ENCODE measurements around the gene SMIM1. TPM values are rescaled to one million over a fixed set of nuclear protein-coding genes. Genes with fewer than 3 reads are reported as not detected.
"Not testable (repeated sequence)": the region's sequence is repeated elsewhere in the genome, so short reads cannot be mapped to it uniquely, and the experiment has no call there.

Gene SMIM1
- total RNA-seq, 1 donor from 2014 or later = not detected

DNA sequence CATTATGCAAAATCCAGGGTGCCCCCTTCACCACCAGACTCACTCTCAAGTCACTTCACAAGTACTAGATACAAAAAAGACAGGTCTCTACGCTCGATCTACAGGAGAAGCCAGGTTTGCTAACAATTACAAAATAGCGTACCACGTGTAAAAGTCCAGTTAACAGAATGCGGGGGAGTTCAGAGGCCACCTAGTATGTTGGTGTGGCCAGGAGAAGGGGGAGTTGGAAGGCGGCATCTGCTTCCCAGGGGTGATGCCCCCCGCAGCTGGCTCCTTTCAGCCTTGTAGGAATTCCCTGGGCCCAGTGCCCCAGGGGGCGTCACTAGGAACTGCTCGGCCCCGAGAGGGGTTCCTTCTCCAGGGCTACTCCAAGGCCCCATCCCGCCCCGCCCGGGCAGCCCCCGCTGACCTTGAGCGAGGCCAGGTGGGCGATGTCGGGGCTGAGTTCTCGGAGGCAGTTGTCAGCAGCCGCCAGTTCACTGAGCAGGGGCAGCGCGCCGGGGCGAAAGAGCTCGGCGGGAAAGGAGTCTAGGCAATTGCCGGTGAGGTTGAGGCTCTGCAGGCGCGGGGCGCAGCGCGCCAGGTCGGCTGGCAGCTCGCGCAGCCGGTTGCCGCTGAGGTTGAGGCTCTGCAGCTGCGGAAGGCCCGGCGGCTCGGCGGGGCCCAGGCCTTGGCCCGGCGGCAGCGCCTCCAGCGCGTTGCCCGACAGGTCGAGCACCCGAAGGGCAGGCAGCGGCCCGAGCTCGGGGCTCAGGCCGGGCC, 23.1 kb downstream of the SMIM1 start:
- DNase-seq (ENCODE audit: low spot score) = no peak

DNA sequence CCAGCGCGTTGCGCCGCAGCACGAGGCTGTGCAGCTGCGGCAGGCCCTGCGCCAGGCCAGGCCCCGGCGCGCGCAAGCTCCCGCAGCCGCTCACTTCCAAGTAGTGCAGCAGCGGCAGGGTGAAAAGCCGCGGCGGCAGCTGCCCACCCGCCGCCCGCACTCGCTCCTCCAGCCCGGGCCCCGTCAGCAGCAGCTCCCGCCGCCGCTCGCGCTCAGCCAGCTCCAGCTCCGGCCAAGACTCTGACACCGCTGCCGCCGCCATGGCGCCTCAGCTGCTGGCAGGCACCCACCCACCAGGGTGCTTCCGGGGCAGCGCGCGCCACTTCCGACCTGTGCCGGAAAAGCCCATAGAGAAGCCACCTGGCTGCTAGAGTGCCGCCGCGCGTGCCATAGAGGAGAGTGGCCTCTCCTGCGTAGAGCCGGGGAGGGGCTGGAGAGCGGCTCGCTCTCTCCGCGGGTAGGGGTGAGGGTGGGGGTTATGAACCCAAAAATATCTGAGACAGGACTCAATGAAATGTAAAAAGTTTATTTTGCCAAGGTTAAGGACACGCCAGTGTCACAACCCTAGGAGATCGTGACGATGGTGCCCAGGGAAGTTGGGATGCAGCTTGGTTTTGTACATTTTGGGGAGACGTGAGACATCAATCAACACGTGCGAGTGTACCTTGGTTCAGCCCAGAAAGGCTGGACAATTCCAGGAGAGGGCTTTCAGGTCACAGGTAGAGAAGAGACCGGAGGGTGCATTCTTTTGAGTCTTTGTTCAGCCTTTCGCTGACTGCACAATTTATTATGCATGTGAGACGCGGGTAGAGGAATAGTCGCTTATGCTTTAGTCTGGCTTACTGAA, 23.9 kb downstream of the SMIM1 start, which contains the start of gene LRRC47:
TSS of gene LRRC47 (minus strand) at position 284 of the 847 bp plus-strand sequence. CDS start at position 262, 22 bp downstream.
- DNase-seq (ENCODE audit: low spot score) = peak; percentile 96

DNA sequence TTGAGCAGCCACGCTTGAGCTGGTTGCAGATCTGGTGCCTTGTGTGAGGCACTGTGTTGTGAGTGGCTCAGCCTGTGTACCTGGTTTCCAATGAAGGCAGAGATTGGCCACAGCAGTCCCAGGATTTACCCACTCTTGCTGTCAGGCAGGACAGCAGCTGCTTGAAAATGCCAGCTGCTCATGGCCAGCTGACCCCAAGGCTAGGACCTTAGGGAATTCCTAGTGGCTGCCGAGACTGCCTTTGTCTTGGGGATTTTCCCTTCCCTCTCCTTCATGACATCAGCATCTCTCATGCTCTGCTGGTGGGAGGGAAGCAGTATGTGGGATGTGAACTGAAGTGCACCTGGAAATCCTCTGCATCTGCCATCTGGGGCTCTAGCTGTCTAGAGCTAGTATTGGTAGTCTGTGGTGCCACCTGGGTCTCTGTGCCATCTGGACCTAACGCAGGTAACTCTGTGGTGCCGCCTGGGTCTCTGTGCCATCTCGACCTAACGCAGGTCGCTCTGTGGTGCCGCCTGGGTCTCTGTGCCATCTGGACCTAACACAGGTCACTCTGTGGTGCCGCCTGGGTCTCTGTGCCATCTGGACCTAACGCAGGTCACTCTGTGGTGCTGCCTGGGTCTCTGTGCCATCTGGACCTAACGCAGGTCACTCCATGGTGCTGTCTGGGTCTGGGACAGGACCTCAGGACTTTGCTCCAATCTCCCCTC, 27.6 kb downstream of the SMIM1 start:
- no peak for DNase-seq (ENCODE audit: low spot score)

DNA sequence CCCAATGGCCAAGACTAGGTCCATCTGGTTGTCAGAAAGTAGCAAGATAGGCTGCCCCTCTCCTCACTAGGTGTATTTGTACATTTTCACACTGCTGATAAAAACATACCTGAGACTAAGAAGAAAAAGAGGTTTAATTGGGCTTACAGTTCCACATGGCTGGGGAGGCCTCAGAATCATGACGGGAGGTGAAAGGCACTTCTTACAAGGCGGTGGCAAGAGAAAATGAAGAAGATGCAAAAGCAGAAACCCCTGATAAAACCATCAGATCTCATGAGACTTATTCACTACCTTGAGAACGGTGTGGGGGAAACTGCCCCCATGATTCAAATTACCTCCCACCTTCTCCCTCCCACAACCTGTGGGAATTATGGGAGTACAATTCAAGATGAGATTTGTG, 28.2 kb downstream of the SMIM1 start:
- DNase-seq (ENCODE audit: low spot score) = not testable (repeated sequence)

DNA sequence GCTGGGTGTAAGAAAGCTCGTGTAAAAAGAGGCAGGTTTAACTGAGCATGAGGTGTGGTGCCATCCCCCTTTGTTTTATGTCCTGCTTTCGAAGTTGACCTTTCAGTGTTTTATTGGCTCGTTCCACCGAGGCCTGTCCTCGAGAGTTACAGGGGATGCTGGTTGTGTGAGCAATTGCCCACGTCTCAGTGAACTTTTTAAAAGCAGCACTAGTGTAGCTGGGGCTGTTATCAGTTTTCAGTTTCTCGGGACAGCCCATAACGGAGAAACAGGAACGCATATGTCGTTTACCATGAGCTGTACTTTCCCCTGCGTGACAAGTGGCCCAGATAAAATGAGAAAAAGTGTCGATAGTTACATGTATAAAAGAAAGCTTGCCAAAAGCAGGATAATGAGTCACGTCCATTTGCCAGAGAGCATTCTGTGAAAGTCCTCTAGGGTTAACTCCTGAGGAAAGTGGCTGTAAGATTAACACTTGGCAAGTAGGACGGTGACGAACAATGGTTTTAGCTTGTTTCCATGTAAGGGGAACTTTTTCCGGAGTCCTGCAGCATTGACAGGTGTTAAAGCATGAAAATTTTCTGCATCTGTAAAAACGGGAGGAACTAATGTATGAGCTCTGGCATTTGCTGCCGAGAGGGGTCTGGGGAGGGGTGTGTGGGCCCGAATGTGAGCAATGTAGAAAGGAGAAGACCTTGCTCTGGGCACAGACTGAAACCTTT, 31.5 kb downstream of the SMIM1 start:
- no peak for DNase-seq (ENCODE audit: low spot score)

DNA sequence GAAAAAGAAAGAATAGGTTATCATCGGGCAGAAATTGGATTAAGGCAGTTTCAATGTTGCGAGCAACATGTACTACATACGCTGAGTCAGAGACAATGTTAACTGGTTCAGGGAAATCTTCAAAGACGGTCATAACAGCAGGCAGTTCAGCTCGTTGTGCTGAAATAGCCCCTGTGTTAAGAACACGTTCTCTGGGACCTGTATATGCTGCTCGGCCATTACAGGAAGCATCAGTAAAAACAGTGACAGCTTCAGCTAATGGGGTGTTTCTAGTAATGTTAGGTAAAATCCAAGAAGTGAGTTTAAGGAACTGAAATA, 32.0 kb downstream of the SMIM1 start:
- not testable (repeated sequence) for DNase-seq (ENCODE audit: low spot score)

DNA sequence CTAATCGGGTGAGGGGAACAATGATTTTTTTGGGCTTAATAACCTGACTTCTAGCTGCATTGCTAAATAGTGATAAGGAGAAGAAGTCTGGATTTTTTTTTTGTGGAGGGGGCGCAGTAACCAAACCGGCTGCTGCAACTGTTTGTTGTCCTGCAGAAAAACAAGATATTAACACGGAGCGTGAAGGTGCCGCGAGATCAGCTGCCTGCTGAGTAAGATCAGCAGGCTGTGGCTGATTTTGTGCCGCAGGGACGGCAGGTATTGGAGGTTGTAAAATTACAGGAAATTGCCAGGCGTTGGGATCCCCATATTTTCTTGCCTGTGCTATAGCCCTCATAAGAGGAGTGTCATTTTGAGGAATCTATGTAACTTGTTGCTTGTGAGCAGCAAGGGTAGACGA, 32.5 kb downstream of the SMIM1 start:
- no peak for DNase-seq (ENCODE audit: low spot score)

DNA sequence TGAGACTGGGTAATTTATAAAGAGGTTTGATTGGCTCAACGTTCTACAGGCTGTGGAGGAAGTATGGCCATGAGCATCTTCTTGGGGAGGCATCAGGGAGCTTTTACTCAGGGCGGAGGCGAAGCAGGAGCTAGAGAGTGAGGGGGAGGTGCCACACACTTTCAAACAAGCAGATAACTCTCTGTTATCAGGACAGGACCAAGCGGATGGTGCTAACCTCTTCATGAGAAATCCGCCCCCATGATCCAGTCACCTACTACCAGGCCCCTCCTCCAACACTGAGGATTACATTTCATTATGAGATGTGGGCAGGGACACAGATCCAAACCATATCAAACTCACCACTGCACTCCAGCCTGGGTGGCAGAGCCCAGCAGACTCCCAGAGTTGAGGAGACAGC, 35.2 kb downstream of the SMIM1 start:
- DNase-seq (ENCODE audit: low spot score) = no peak

DNA sequence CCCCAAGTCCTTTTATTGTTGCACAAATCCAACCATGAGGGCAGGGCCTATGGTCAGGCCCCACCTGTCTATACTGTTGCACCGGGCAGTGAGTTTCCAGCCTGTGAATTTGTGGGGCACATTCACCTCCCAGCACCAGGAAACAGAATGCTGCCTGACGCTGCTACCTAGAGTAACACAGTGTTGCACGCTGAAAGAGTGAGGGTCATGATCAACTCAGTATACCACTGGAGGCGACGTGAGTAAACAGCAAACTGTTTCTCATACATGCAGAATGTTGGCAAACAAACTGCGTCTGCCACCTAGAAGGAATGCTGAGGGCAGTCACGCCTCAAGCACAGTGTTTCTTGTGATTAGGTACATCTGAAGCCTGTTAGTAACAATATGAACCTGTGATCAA, 37.1 kb downstream of the SMIM1 start:
- DNase-seq (ENCODE audit: low spot score) = no peak

DNA sequence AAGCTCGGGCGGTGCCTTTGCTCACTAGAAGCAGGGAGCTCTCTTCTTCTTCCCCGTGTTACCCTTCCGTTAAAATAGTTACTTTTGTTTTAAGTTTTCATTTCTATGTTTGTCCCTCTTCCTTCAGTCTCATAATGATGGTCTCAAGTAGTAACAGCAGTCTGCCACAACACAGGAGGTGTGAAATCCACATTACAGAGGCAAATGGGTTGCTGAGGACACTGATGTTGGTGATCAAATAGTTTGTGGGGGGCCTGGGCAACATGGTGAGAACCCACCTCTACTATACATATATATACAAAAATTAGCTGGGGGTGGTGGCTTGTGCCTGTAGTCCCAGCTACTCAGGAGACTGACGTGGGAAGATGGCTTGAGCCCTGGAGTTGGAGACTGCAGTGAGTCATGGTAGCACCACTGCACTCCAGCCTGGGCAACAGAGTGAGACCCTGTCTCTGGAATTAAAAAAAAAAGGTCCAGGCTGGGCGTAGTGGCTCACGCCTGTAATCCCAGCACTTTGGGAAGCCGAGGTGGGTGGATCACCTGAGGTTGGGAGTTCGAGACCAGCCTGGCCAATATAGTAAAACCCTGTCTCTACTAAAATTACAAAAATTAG, 37.7 kb downstream of the SMIM1 start:
- DNase-seq (ENCODE audit: low spot score) = not testable (repeated sequence)

DNA sequence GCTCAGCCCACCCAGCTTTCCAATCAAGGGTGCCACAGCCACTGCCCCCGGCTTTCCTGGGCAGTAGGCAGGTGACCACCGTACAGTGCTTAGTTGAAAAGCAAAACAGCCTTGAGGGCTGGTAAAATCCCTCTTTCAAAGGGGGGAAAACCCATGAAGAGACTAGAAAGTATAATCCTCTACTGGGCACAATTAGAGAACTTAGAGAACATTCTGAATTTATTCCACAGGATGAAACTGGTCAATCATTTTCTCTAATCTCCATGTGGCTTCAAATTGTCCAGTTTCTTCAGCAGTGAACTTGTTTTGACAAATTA, 39.0 kb downstream of the SMIM1 start:
- DNase-seq (ENCODE audit: low spot score) = no peak

DNA sequence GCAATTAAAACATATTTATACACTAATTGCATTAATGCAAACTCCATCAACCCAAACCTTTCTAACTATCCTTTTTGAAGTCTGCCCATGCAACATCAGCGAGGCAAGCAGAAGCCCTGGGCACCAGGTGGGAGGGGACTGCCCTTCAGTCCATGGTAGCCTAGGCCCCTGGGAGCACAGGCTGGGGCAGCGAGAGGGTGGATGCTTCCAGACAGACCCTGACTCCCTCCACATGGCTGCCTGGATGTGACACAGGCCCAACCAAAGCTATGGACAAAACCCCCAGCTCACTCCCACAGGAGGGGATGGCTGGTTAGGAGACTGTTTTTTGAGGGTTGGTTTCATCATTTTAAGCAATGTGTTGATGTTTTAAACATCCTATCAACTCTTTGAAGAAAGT, 41.5 kb downstream of the SMIM1 start:
- no peak for DNase-seq (ENCODE audit: low spot score)

DNA sequence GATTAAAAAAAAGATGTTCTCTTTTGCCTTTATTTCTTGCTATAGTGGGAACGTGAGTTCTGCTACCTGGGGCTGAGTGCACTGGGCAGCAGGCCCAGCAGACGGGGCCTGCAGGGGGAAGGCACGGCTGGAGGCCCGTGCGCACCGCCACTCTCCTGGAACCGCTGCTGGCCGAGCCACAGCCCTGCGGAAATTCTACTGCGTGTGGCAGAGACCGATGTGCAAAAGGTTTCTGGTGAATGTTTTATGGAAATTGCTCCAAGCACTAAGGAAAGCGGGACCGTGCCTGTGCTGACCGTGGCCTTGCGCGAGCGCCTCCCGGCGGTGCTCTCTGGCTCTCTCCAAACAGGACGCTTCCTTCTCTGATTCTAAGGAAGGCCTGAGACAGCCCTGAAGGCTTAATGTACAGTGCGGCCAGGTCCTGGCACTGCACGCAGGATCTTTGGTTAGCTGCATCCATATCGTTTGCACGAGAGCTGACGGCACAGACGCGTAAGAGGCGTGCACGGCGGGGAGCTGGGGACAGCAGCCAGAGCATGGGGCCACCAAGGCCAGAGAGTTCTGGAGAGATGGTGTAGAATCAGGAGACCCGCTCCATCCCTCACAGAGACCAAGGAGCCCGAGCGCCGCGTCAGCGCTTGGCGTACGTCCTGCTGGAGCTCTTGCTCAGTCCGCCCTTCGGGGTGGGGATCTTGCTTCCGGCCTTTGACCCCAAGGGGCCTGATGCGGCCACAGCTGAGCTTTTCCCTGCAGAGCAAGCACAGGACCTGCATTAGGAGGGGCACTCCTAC, 42.4 kb downstream of the SMIM1 start:
- DNase-seq (ENCODE audit: low spot score) = no peak

DNA sequence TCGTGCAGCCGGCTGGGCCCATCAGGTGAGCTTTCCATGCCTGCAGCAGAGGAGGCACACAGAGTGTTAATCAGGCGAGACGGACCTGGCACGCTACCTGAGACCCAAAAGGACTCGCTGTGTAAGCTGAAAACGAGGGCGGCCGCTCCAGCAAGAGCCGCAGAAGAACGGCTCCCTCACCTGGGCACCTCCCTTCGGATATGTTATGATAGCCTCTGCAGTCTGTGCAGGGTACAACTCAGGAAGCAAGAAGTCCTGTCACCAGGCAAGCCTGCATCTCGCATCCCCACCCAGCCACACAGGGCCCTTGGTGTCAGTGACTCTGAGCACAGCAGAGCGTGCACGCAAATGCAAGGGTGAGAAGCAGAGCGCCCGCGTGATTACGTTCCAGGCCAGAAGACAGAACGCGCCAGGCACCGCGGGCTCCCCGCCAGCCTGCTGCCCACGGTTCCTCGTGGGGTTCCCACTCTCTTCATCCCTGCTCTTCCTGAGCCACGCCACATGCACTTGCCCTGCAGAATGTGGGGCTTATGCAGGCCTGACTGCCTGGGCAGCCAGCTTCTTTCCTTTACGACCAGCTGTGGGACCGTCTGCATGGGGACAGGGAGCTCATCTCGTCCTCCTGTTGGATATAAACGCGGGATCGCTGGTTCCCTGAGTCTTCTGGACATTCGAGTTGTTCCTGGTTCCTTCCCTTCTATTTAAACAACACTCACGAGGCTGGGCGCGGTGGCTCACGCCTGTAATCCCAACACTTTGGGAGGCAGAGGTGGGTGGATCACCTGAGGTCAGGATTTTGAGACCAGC, 44.0 kb downstream of the SMIM1 start:
- no peak for DNase-seq (ENCODE audit: low spot score)

DNA sequence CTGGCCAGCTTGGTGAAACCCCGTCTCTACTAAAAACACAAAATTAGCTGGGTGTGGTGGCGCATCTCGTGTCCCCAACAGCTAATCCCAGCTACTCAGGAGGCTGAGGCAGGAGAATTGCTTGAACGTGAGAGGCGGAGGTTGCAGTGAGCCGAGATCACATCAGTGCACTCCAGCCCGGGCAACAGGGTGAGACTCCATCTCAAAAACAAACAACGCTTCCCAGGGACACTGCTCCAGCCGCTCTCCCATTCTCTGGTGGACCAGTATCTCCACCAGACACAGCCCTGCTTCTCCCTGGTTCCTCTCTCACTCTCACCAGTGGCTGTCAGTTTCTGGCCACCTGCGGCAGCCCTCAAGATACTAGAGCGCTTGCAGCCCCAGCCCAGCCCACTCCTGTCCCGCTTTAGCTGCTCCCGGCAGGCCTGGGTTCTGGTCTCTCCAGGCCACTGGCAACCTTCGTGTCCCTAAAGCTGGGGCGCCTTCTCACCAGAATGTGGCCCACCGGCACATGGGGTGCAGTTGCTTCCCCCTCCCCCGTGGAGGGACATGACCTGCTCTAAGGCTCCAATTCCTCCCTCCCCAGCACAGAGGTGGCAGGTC, 44.7 kb downstream of the SMIM1 start:
- DNase-seq (ENCODE audit: low spot score) = no peak

DNA sequence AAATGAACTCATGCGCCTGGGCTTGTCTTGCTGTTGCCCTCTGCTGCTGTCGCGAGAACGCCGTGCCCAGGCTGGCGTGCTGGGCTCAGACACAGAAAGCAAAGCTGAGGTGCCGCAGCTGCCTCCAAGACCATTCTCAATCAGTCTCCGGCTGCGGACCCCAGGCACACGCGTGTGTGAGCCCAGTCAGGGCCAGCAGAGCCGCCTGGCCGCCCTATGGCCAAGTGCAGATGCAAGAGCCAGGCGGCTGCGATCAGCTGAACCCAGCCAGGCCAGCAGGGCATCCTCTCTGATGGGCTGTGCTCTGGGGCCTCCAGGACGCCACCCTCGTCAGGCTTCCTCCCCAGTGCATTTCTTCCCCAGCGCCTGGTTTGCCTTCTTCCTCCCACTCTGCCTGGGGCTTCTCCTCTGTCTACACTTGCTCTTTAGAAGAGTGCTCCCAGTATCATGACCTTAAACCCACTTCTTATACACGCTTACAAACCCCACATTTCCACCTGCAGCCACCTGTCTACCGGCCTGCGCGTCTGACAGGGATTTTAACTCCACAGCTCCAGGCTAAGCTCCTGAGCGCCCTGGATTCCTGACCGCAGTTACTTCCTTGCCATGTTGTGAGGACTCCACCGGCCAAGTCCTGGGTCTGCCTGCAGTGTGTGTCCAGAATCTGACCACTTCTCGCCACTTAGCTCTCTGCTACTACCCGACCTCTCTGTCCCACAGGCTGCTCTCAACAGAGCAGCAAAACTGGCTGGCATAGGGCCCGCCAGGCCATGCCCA, 45.5 kb downstream of the SMIM1 start:
- no peak for DNase-seq (ENCODE audit: low spot score)

DNA sequence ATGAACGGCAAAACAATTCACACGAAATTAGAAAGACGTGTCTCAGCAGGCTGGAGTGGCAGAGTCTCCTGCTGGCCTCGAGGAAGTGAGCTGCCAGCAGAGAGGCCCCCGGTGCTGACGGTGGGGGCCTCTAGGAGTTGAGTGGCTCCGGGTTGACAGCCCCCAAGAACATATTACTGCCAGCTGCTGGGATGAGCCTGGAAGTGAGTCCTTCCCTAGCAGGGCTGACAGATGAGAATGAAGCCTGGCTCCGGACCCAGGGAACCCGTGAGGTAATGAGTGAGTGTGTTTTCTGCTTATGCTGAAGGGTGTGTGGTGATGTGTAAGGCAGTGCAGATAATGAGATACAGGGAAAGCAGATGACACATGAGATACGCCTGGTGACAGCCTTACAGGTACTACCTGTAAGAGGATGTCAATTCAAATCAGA, 47.2 kb downstream of the SMIM1 start:
- peak; percentile 56 for DNase-seq (ENCODE audit: low spot score)

DNA sequence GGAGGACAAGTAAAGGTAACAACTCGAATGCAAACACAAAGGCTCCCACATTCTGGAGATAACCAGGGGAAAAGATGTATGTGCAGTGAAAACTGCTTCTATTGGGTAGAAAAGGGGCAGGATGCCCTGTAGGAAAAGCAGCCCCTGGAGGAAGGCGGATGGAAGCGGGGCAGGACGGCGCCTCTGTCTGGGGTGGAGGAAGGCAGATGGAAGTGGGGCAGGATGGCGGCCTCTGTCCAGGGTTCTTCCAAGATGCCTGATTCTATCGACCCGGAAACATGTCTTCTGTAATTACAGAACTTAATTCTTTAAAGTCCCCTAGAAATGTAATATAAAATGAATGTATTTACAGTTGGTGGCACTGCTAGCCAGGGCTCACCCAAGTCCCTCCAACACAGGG, 47.8 kb downstream of the SMIM1 start:
- DNase-seq (ENCODE audit: low spot score) = no peak
